H54 (cell line): ENCODE results near the gene ZFHX3.

ENCODE experiments used
- DNase-seq: peaks from one replicate; pipeline ENCODE4 v3.0.0; 2011; ENCODE audit warnings: low spot score, mixed read lengths; ENCODE audit not compliant: insufficient read length
- FAIRE-seq: peaks from 3 replicates; lab custom pipeline; 2011; peaks lifted over from hg19 to GRCh38; lab: Jason Lieb, UNC
- POLR2A ChIP-seq: IDR thresholded peaks from 2 replicates; pipeline ENCODE4 v1.6.1; 2011; ENCODE audit warnings: low read depth, mild to moderate bottlenecking, low read length

The ZFHX3 gene

GRCh38 chr16:73031984-73032383 lies 15.9 kb downstream of the ZFHX3 start:
- no peak for TF ChIP-seq POLR2A
- no peak for FAIRE-seq

GRCh38 chr16:73031155-73031866 lies 16.6 kb downstream of the ZFHX3 start:
- DNase-seq (no peak), FAIRE-seq (no peak)
- TF ChIP-seq POLR2A: no peak

More at GRCh38 chr16:73031984-73032383, 15.9 kb downstream of the ZFHX3 start:
- no peak for DNase-seq

GRCh38 chr16:73028721-73029361 lies 19.1 kb downstream of the ZFHX3 start:
- DNase-seq (no peak), FAIRE-seq (no peak)
- TF ChIP-seq POLR2A: no peak

GRCh38 chr16:73028263-73028662 lies 19.7 kb downstream of the ZFHX3 start:
- DNase-seq: no peak
- no peak for FAIRE-seq

GRCh38 chr16:73027685-73028111 lies 20.2 kb downstream of the ZFHX3 start:
- DNase-seq (no peak), FAIRE-seq (no peak)
- TF ChIP-seq POLR2A: no peak

More at GRCh38 chr16:73028263-73028662, 19.7 kb downstream of the ZFHX3 start:
- TF ChIP-seq POLR2A: no peak

- no peak for DNase-seq
- no peak for FAIRE-seq
- no peak for TF ChIP-seq POLR2A
Measured at GRCh38 chr16:73026754-73027684, 20.9 kb downstream of the ZFHX3 start.

GRCh38 chr16:73025856-73026210 lies 22.1 kb downstream of the ZFHX3 start:
- FAIRE-seq (no peak), DNase-seq (no peak)
- no peak for TF ChIP-seq POLR2A

GRCh38 chr16:73025151-73025855 lies 22.6 kb downstream of the ZFHX3 start:
- TF ChIP-seq POLR2A: no peak
- DNase-seq: no peak
- FAIRE-seq: no peak

GRCh38 chr16:73024571-73025105 lies 23.3 kb downstream of the ZFHX3 start:
- DNase-seq (no peak), FAIRE-seq (no peak)
- no peak for TF ChIP-seq POLR2A

GRCh38 chr16:73023752-73024570 lies 24.0 kb downstream of the ZFHX3 start:
- FAIRE-seq (no peak), DNase-seq (no peak)
- no peak for TF ChIP-seq POLR2A

- no peak for TF ChIP-seq POLR2A
- FAIRE-seq (no peak), DNase-seq (no peak)
Measured at GRCh38 chr16:73023320-73023719, 24.6 kb downstream of the ZFHX3 start.

- TF ChIP-seq POLR2A: no peak
- no peak for FAIRE-seq
- no peak for DNase-seq
Measured at GRCh38 chr16:73022534-73022933, 25.4 kb downstream of the ZFHX3 start.
